ENCODE measurements around the gene ADARB2.

DNA sequence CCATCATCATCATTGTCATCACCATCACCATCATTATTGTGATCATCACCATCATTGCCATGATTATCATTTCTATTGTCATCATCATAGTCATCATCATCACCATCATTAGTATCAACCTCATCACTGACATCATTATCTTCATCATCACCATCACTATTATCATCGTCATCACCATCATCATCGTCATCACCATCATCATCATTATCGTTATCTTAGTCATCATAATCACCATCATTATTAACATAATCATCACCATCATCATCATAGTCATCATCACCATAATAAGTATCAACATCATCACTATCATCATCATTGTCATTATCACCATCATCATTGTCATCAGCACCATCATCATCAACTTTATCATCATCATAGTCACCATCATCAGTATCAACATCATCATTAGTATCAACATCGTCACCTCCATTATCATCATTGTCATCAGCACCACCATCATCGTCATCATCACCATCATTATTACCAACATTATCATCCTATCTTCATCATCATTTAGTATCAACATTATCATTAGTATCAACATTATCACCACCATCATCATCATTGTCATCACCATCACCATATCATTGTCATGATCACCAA is 241.3 kb downstream of the ADARB2 start:
- TF ChIP-seq CEBPB (IDR thresholded peaks at IDR 0.05), result no peak
- TF ChIP-seq, protein P1, sequence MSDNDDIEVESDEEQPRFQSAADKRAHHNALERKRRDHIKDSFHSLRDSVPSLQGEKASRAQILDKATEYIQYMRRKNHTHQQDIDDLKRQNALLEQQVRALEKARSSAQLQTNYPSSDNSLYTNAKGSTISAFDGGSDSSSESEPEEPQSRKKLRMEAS (IDR thresholded peaks at IDR 0.05), result no peak
- TF ChIP-seq CREB1 (IDR thresholded peaks at IDR 0.05; ENCODE audit: low read depth), result no peak

Measured in Ishikawa (cell line).